Chondrocyte (in vitro differentiated cells): Measurements from ENCODE around the gene NRN1L. TPM values are rescaled to one million over a fixed set of nuclear protein-coding genes. Genes with fewer than 3 reads are reported as not detected.

Source experiments
- DNase-seq: peaks from one replicate; pipeline ENCODE4 v3.0.0; 2021; ENCODE audit warnings: mixed read lengths, low spot score
- H3K27ac Mint-ChIP-seq: one replicate; pipeline ENCODE4 v1.8.0; 2021; ENCODE audit warnings: mild to moderate bottlenecking, moderate library complexity, mixed read lengths; ENCODE audit not compliant: unreplicated experiment
- H3K27me3 Mint-ChIP-seq: 2 replicates; pipeline ENCODE4 v1.8.0; 2021; ENCODE audit warnings: low read depth, mixed read lengths
- H3K36me3 Mint-ChIP-seq: 2 replicates; pipeline ENCODE4 v1.8.0; 2021; ENCODE audit warnings: low read depth, mixed read lengths
- H3K4me1 Mint-ChIP-seq: 2 replicates; pipeline ENCODE4 v1.8.0; 2021; ENCODE audit warnings: low read depth, mild to moderate bottlenecking, mixed read lengths
- H3K4me3 Mint-ChIP-seq: one replicate; pipeline ENCODE4 v1.8.0; 2021; ENCODE audit warnings: mild to moderate bottlenecking, moderate library complexity, mixed read lengths; ENCODE audit not compliant: unreplicated experiment
- H3K9me3 Mint-ChIP-seq: 2 replicates; pipeline ENCODE4 v1.8.0; 2021; ENCODE audit warnings: low read depth, mixed read lengths
- total RNA-seq: library from RNA; stranded (reverse); gene quantifications from 3 replicates; pipeline ENCODE4 v1.2.1, GENCODE V29; 2021
- TF ChIP-seq, protein P1 (sequence below): fragments of 200-600 bp; sonication (generic); IDR thresholded peaks from 2 replicates; pipeline ENCODE4 v1.5.0; 2021; ENCODE audit warnings: antibody characterized with exemption, mild to moderate bottlenecking, moderate library complexity

NRN1L gene
- total RNA-seq, 1 donor from 2014 or later = 0.57 TPM

DNA sequence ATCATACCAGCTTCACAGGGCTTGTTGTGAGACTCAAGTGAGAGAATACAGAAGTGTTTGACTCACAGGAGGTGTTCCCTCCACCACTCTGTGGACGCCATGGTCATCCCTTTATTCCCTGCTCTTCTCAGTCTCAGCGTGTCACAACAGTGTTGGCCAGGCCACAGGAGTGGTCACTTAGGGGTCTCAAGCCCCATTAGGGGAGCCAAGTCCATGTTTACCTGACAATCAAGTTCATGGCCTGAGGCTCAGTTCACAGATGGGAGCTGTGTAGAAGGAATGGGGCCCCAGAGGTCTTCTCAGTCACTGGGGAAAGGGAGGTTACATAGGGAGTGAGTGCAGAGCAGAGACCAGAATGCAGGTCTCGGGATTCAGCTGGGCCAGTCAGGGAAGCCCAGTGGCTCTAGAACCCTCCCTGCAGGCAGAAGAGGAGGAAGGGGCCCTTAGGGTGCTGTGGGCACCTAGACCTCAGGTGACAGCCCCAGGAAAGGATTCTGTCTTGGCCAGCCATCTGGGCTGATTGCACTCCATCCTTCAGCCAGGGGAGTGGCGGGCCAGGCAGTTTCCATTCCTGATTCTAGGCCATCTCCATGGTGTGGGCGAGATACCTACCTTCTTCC is 27.6 kb upstream of the NRN1L start:
- Mint-ChIP-seq H3K36me3 (peaks cover 4% of the 10 kb centered on the region), H3K9me3 (no peaks in the 10 kb centered on the region)
- TF ChIP-seq, protein P1, sequence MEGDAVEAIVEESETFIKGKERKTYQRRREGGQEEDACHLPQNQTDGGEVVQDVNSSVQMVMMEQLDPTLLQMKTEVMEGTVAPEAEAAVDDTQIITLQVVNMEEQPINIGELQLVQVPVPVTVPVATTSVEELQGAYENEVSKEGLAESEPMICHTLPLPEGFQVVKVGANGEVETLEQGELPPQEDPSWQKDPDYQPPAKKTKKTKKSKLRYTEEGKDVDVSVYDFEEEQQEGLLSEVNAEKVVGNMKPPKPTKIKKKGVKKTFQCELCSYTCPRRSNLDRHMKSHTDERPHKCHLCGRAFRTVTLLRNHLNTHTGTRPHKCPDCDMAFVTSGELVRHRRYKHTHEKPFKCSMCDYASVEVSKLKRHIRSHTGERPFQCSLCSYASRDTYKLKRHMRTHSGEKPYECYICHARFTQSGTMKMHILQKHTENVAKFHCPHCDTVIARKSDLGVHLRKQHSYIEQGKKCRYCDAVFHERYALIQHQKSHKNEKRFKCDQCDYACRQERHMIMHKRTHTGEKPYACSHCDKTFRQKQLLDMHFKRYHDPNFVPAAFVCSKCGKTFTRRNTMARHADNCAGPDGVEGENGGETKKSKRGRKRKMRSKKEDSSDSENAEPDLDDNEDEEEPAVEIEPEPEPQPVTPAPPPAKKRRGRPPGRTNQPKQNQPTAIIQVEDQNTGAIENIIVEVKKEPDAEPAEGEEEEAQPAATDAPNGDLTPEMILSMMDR = no peak

DNA sequence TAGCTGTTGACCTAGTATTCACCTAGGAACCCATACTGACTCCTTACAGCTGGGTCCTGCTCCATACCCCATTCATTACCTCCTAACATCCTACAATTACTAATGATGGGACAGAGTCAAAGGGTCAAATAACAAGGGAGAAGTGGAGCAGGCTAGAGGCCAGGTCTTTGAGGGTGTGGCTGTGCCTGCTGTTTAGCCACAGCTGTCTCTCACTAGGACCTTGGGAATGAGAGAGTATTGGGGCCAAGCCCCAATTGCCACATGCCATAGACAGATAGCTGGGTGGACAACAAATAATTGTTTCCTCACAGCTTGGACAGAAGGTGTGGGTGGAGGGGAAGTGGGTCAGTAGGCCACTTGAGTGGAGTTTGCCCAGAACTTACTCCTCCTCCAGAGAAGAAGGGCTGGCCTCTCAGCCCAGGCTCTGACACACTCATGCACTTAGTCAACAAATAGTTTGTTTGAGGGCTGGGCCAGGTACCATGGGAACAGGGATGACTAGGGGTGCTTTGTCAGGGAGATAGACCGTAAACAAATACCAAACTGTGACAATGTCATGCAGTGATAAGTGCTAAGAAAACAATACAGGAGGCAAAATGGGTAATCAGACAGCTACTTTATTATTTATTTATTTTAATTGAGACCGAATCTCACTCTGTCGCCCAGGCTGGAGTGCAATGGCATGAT is 27.0 kb upstream of the NRN1L start:
- no peak for DNase-seq
- Mint-ChIP-seq H3K36me3 (peaks cover 4% of the 10 kb centered on the region), H3K4me1 (peaks cover 63% of the 10 kb centered on the region), H3K27me3 (no peaks in the 10 kb centered on the region), H3K4me3 (peak overlapping the region; percentile 13), H3K27ac (peak overlapping the region; percentile 83), H3K9me3 (no peaks in the 10 kb centered on the region)
- TF ChIP-seq, protein P1 = no peak

More for the DNA sequence above, 27.6 kb upstream of the NRN1L start:
- no peak for DNase-seq
- peaks cover 57% of the 10 kb centered on the region for H3K4me1 Mint-ChIP-seq
- H3K27me3 Mint-ChIP-seq = no peaks in the 10 kb centered on the region
- no peak overlapping the region for H3K4me3 Mint-ChIP-seq
- peak overlapping the region; percentile 83 for H3K27ac Mint-ChIP-seq

DNA sequence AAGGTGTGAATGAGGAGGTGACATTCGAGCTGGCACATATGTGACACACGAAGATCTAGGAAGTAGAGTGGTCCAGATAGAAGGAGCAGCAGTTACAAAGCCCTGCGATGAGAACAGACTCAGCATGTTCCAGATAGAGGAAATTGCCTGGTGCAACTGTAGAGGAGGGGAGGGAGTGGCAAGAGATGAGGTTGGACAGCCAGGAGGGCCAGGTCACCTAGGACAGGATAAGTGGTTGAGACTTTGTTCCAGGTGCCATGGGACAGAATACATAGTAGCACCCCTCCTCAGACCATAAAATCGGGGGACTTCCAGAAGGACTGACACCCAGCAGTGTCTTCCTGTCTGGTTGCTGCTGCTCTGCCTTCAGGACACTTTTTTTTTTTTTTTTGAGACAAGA is 26.2 kb upstream of the NRN1L start:
- TF ChIP-seq, protein P1 = no peak
- no peak for DNase-seq
- H3K9me3 Mint-ChIP-seq = no peaks in the 10 kb centered on the region
- H3K4me1 Mint-ChIP-seq = peaks cover 71% of the 10 kb centered on the region
- no peak overlapping the region for H3K4me3 Mint-ChIP-seq
- H3K36me3 Mint-ChIP-seq = peaks cover 4% of the 10 kb centered on the region
- no peaks in the 10 kb centered on the region for H3K27me3 Mint-ChIP-seq
- H3K27ac Mint-ChIP-seq = peak overlapping the region; percentile 83

DNA sequence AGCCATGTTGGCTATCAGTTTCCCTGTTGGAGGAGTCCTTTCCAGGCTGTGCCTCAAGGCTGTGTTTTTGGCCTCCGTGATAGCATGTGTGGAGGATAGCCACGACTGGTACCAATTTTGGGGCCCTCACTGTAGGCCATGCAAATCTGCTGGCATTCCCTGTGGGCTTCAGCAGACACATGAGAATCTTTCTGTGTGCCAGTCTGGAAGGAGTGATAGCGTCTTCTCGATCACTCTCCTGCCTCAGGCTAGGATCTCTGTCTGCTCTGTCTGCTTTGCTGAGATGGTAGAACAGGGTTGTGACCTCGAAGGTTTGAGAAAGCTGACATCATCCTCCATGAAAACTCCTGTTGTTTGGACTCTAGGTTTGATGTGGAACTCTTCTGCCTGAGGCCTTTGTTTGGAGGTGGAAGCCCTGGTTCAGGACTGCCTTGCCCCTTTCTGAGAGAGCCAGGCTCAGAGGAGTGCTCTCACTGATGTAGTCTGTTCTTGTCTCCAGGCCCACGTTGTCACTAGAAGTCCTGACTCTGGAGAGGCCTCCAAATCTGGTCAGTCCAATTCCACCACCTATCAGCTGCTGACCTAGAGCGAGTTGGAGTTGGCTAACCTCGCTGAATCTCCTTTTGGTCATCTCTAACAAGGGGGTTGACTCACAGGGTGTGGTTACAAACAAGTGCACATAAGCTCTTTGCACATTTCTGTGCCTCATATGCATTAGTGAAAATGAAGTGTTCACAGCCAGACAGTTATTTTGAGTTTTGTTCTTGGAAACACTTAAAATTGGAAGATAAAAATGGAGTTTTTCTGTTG is 23.9 kb upstream of the NRN1L start:
- TF ChIP-seq, protein P1 = no peak
- DNase-seq = no peak
- no peak overlapping the region for H3K4me3 Mint-ChIP-seq
- H3K36me3 Mint-ChIP-seq = peaks cover 8% of the 10 kb centered on the region
- no peaks in the 10 kb centered on the region for H3K9me3 Mint-ChIP-seq
- peak overlapping the region; percentile 74 for H3K27ac Mint-ChIP-seq
- H3K4me1 Mint-ChIP-seq = peaks cover 65% of the 10 kb centered on the region
- no peaks in the 10 kb centered on the region for H3K27me3 Mint-ChIP-seq

DNA sequence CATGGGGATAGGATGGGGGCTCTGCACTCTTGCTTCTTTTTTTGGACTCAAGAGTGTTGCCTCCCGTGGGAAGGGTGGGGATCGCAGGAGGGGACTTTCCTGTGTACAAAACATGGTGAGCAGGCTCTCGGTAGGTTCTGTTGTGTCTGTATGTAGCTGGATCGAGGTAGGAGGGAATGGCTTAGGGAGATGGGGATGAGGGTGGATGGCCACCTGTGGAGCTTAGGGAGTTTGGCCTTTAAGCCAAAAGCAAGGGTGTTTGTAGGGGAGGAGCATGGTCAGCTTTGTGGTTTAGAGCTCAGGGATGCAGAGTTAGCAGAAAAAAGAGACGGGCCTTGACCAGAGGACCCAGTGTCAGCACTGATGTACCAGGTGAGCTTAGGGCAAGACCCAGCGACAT is 22.8 kb upstream of the NRN1L start:
- DNase-seq = no peak
- no peaks in the 10 kb centered on the region for H3K27me3 Mint-ChIP-seq
- no peak overlapping the region for H3K4me3 Mint-ChIP-seq
- H3K4me1 Mint-ChIP-seq = peaks cover 59% of the 10 kb centered on the region
- H3K9me3 Mint-ChIP-seq = no peaks in the 10 kb centered on the region
- TF ChIP-seq, protein P1 = no peak
- H3K36me3 Mint-ChIP-seq = peaks cover 8% of the 10 kb centered on the region
- peak overlapping the region; percentile 93 for H3K27ac Mint-ChIP-seq
